Motor neuron (in vitro differentiated cells): ENCODE measurements around the gene TMEM125. TPM values are rescaled to one million over a fixed set of nuclear protein-coding genes. Genes with fewer than 3 reads are reported as not detected.

Source experiments
- ATAC-seq, 8 experiments: fragments of 200-7000 bp; cut with Tn5 transposase; replicated peaks in 6 of 8; 2 replicates each; pipeline ENCODE4 v1.8.0; 2021; ENCODE audit warnings: mild to moderate bottlenecking in 8 of 8, moderate library complexity in 8 of 8
- H3K27ac ChIP-seq, 2 donors: fragments of 250-450 bp; sonication (Bioruptor Pico); 2 replicates each; pipeline ENCODE4 v1.9.0; 2021; ENCODE audit warnings: antibody characterized with exemption in 2 of 2, mild to moderate bottlenecking in 2 of 2, moderate library complexity in 1 of 2
- H3K4me1 ChIP-seq, 2 donors: fragments of 250-450 bp; sonication (Bioruptor Pico); replicated peaks in 1 of 2; 2 replicates each; pipeline ENCODE4 v1.6.1; 2021; ENCODE audit warnings: antibody characterized with exemption in 2 of 2, mild to moderate bottlenecking in 2 of 2, moderate library complexity in 1 of 2
- H3K4me3 ChIP-seq, 5 donors: fragments of 250-450 bp; sonication (Bioruptor Pico); 2 replicates each; pipeline ENCODE4 v1.9.0; 2021; ENCODE audit warnings: antibody characterized with exemption in 5 of 5, mild to moderate bottlenecking in 5 of 5, moderate library complexity in 4 of 5
- WGBS, 10 experiments: fragments of 450-650 bp; shearing (Covaris generic); methylation state at CpG; one replicate each; pipeline ENCODE4 v1.0.0; 2022; 5-methylcytosine and 5-hydroxymethylcytosine counted together
- in situ Hi-C, 9 experiments: fragments of 400-800 bp; cut with MboI; loops; one replicate each; pipeline ENCODE4 v1.15.0; 2021; ENCODE audit warnings: low sequenced_read_pairs in 9 of 9, low pct_unique_long_range_greater_than_20kb in 2 of 9; ENCODE audit not compliant: unreplicated experiment in 9 of 9
- total RNA-seq, 8 experiments: library from RNA; unstranded; fragments of 300-600 nt; gene quantifications; 2 replicates each; pipeline versions ENCODE4 v1.2.3 to v1.2.4, GENCODE V29; 2022

The TMEM125 gene
- total RNA-seq, 8 experiments from 2014 or later: 0.11 to 4.7 (median 0.34) TPM; not detected in 4

- in situ Hi-C loops: no loop called here
- Histone ChIP-seq H3K27ac (no peak overlapping the region), H3K4me1 (peaks cover 14 to 18% of the 10 kb centered on the region in 2 donors), H3K4me3 (no peak overlapping the region)
- no peak for ATAC-seq
- WGBS, 10 experiments: 88 to 95% methylated on average over 4 of the region's 46 CpGs; no CpG with 5 or more reads in 8 of the 10 experiments
Measured at GRCh38 chr1:43304771-43305300, 35.1 kb downstream of the TMEM125 start.

DNA sequence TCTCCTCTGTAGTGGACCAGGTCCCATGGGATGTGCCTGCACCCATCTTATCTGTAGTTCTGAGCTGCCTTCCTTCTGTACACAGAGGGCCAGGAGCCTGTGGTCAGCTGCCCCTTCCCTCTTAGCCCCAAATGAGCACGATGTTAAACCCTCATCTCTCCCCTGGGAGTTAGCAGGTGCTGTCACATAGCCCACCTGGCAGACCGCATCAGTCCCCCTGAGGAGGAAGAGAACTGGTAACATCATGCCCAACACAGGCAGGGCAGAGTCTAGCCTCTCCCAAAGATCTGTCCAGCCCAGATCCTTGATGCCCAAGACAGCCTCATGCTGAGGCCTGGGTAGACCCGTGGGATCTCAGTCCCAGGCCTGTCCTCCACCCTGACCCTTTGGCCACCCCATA is 35.7 kb downstream of the TMEM125 start:
- no peak for ATAC-seq
- Histone ChIP-seq H3K27ac (no peak overlapping the region), H3K4me1 (peaks cover 11 to 12% of the 10 kb centered on the region in 2 donors), H3K4me3 (no peak overlapping the region)
- in situ Hi-C loops: no loop called here
- WGBS, 10 experiments: 40 to 100% (median 83%) methylated on average over 1 to 2 of the region's 3 CpGs; no CpG with 5 or more reads in 5 of the 10 experiments

GRCh38 chr1:43305926-43306687 is 36.3 kb downstream of the TMEM125 start:
- H3K27ac ChIP-seq: no peak overlapping the region
- H3K4me3 ChIP-seq: no peak overlapping the region
- H3K4me1 ChIP-seq: peaks cover 5 to 6% of the 10 kb centered on the region in 2 donors
- ATAC-seq: peak in 1 of 8 experiments; percentile 47
- WGBS, 10 experiments: 4 to 95% (median 53%) methylated on average over 2 to 6 of the region's 6 CpGs; no CpG with 5 or more reads in 1 of the 10 experiments
- in situ Hi-C loops: no loop called here

- H3K4me3 ChIP-seq: no peak overlapping the region
- peaks cover 5 to 6% of the 10 kb centered on the region in 2 donors for H3K4me1 ChIP-seq
- WGBS, 10 experiments: 80 to 100% (median 86%) methylated on average over 1 to 13 of the region's 17 CpGs; no CpG with 5 or more reads in 4 of the 10 experiments
- ATAC-seq: no peak
- in situ Hi-C loops: no loop called here
- H3K27ac ChIP-seq: no peak overlapping the region
Measured at GRCh38 chr1:43306688-43307457, 37.1 kb downstream of the TMEM125 start.

DNA sequence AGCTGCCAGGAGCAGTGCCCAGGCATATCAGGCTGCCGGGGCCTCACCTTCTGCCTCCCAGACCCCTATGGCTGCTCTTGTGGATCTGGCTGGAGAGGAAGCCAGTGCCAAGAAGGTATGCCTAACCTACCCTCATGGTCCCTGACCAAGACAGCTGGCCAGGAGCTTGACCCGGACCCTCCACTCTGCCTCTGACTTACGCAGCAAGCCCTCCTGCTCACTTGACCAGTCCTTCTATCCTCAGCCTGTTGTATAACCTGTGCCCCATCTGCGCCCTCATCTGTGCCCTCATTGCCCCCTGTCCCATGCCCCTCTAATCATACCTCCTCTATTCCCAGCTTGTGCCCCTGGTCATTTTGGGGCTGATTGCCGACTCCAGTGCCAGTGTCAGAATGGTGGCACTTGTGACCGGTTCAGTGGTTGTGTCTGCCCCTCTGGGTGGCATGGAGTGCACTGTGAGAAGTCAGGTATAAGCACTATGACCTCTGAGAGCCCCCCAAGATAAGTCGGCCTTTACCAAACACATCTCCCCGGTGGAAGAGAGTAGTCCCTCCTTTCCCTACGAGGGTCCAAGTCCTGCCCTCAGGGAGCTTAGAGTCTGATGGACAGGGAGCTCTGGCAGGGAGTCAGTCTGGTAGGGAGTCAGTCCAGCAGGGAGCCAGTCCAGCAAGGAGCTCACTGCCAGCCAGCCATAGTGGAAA is 37.8 kb downstream of the TMEM125 start:
- ATAC-seq: no peak
- in situ Hi-C loops: no loop called here
- H3K4me3 ChIP-seq: no peak overlapping the region
- peaks cover 1 to 5% of the 10 kb centered on the region in 2 donors for H3K4me1 ChIP-seq
- 84 to 100% (median 89%) methylated on average over 1 to 7 of the region's 9 CpGs; no CpG with 5 or more reads in 7 of the 10 experiments for WGBS, 10 experiments
- no peak overlapping the region for H3K27ac ChIP-seq

DNA sequence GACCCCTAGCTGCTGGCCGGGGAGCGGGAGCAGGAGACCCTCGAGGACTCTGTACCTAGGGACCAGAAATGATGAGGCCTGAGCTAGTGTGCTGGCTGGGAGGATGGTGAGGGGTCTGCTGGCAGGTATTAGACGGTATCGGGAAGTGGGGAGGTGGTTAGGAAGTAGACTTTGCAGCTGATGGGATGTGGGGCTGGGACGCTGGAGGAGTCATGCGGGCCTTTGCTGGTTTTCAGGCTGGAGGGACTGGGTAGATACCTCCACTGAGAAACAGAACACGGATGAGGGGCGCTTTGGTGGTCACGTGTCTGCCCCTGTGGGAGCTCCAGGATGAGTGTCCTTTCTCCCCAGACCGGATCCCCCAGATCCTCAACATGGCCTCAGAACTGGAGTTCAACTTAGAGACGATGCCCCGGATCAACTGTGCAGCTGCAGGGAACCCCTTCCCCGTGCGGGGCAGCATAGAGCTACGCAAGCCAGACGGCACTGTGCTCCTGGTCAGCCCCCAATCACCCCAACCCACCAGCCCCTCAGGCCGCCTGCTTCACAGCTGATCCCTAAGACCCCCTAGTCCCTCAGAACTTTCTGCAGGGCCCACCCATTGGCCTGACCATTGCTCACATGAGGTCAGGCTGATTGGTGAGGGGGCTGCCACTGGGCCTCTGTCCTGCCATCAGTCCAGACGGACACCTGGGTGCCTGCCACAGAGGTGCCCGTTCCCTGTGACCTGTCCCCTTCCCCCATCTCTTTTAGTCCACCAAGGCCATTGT is 39.0 kb downstream of the TMEM125 start:
- ATAC-seq: no peak
- H3K4me3 ChIP-seq: no peak overlapping the region
- in situ Hi-C loops: no loop called here
- peaks cover 0 to 5% of the 10 kb centered on the region in 2 donors for H3K4me1 ChIP-seq
- WGBS, 10 experiments: 60 to 94% (median 86%) methylated on average over 1 to 13 of the region's 20 CpGs; no CpG with 5 or more reads in 5 of the 10 experiments
- no peak overlapping the region for H3K27ac ChIP-seq

- in situ Hi-C loops: no loop called here
- 70 to 100% (median 80%) methylated on average over 4 to 8 of the region's 13 CpGs; no CpG with 5 or more reads in 6 of the 10 experiments for WGBS, 10 experiments
- ATAC-seq: peak in 1 of 8 experiments; percentile 19
Measured at GRCh38 chr1:43309405-43310025, 39.7 kb downstream of the TMEM125 start.

GRCh38 chr1:43311521-43311920 is 41.7 kb downstream of the TMEM125 start:
- no peak for ATAC-seq
- WGBS, 10 experiments: 67 to 100% (median 89%) methylated on average over 1 to 5 of the region's 9 CpGs; no CpG with 5 or more reads in 5 of the 10 experiments
- no peak overlapping the region for H3K4me3 ChIP-seq
- no peak overlapping the region for H3K27ac ChIP-seq
- in situ Hi-C loops: no loop called here
- no peaks in the 10 kb centered on the region for H3K4me1 ChIP-seq

More at GRCh38 chr1:43309405-43310025, 39.7 kb downstream of the TMEM125 start:
- Histone ChIP-seq H3K27ac (no peak overlapping the region), H3K4me1 (peaks cover 0 to under 1% of the 10 kb centered on the region in 2 donors), H3K4me3 (no peak overlapping the region)

DNA sequence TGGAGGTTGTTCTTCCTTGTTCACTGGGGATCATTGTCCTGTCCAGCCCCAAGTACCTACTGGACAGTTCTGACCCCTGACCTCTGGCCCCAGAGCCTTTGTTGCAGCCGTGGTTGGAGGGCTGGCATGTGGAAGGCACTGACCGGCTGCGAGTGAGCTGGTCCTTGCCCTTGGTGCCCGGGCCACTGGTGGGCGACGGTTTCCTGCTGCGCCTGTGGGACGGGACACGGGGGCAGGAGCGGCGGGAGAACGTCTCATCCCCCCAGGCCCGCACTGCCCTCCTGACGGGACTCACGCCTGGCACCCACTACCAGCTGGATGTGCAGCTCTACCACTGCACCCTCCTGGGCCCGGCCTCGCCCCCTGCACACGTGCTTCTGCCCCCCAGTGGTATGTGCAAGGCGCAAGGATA is 42.4 kb downstream of the TMEM125 start:
- Histone ChIP-seq H3K27ac (no peak overlapping the region), H3K4me1 (no peaks in the 10 kb centered on the region), H3K4me3 (no peak overlapping the region)
- WGBS, 10 experiments: 75 to 87% (median 85%) methylated on average over 4 to 11 of the region's 19 CpGs; no CpG with 5 or more reads in 7 of the 10 experiments
- peak in 1 of 8 experiments; percentile 24 for ATAC-seq
- in situ Hi-C loops: no loop called here

- H3K4me1 ChIP-seq: no peaks in the 10 kb centered on the region
- H3K27ac ChIP-seq: no peak overlapping the region
- 57 to 98% (median 89%) methylated on average over 1 to 9 of the region's 24 CpGs; no CpG with 5 or more reads in 3 of the 10 experiments for WGBS, 10 experiments
- in situ Hi-C loops: no loop called here
- no peak for ATAC-seq
- H3K4me3 ChIP-seq: no peak overlapping the region
Measured at GRCh38 chr1:43312663-43313515, 43.1 kb downstream of the TMEM125 start.

GRCh38 chr1:43313771-43314170 is 44.0 kb downstream of the TMEM125 start:
- WGBS, 10 experiments: 20 to 100% (median 90%) methylated on average over 1 to 10 of the region's 10 CpGs; no CpG with 5 or more reads in 4 of the 10 experiments
- H3K4me3 ChIP-seq: no peak overlapping the region
- no peak overlapping the region for H3K27ac ChIP-seq
- no peak for ATAC-seq
- in situ Hi-C loops: no loop called here
- no peaks in the 10 kb centered on the region for H3K4me1 ChIP-seq
